ENCODE results near the gene GYS1.

- TF ChIP-seq CTCF (IDR thresholded peaks at IDR 0.05) = no peak
- TF ChIP-seq POLR2A (IDR thresholded peaks at IDR 0.05) = no peak
- TF ChIP-seq POLR2AphosphoS5 (IDR thresholded peaks at IDR 0.05) = no peak
These were observed 4.8 kb downstream of the GYS1 start for GRCh38 chr19:48988286-48988685.

All from upper lobe of left lung (tissue), 4 donors.